ENCODE measurements around the gene PRIM2.
"Not testable (repeated sequence)": the region's sequence is repeated elsewhere in the genome, so short reads cannot be mapped to it uniquely, and the experiment has no call there.

GRCh38 chr6:57480194-57480593, 162.8 kb downstream of the PRIM2 start:
- not testable (repeated sequence) for TF ChIP-seq CTCF, POLR2AphosphoS5, EP300, POLR2A (IDR thresholded peaks at IDR 0.05)
